SK-N-SH (cell line): Measurements from ENCODE around the gene A2M. TPM values are rescaled to one million over a fixed set of nuclear protein-coding genes. Genes with fewer than 3 reads are reported as not detected.

Experiments
- CTCF ChIA-PET: fragments of 300-600, 350-600 bp; formaldehyde crosslinking; extraction: SDS; loops from one replicate; lab custom pipeline; 2021; lab: Yijun Ruan, JAX
- POLR2A ChIA-PET: fragments of 350-600 bp; sonication (Branson Sonifier 250); formaldehyde crosslinking; extraction: SDS; loops from one replicate; lab custom pipeline; 2020; ENCODE audit warnings: antibody characterized with exemption, inconsistent platforms; lab: Yijun Ruan, JAX
- DNase-seq: peaks from one replicate; pipeline ENCODE4 v3.0.0; 2012
- H2AFZ ChIP-seq: fragments of 200-600 bp; sonication (generic); 2 replicates; pipeline ENCODE4 v1.8.1; 2016; ENCODE audit warnings: antibody characterized with exemption, mild to moderate bottlenecking, low read depth
- H3F3A ChIP-seq: fragments of 200-600 bp; sonication (generic); replicated peaks from 2 replicates; pipeline ENCODE3; 2016; ENCODE audit warnings: antibody characterized with exemption, mild to moderate bottlenecking; ENCODE audit not compliant: insufficient read depth
- H3K27ac ChIP-seq, 2 experiments: fragments of 200-500 bp in 1 of 2; fragments of 200-600 bp in 1 of 2; sonication (Bioruptor generic) in 1 of 2; sonication (generic), shearing (Covaris generic) in 1 of 2; 2 replicates each; pipeline versions ENCODE4 v1.5.1 to v1.6.1; 2014 to 2016; ENCODE audit warnings: low read depth in 2 of 2, inconsistent platforms in 1 of 2, low read length in 1 of 2, mild to moderate bottlenecking in 1 of 2, mixed read lengths in 1 of 2
- H3K27me3 ChIP-seq: fragments of 200-600 bp; sonication (generic), shearing (Covaris generic); 2 replicates; pipeline ENCODE4 v1.6.1; 2016; ENCODE audit warnings: mixed run types; ENCODE audit not compliant: insufficient read depth
- H3K36me3 ChIP-seq, 2 experiments: fragments of 200-500 bp in 1 of 2; fragments of 200-600 bp in 1 of 2; sonication (Bioruptor generic) in 1 of 2; sonication (generic) in 1 of 2; replicated peaks in 1 of 2; 2 replicates each; pipeline versions ENCODE3 to v1.5.1; 2014 to 2016; ENCODE audit warnings: low read length in 1 of 2, mild to moderate bottlenecking in 1 of 2; ENCODE audit not compliant: insufficient read depth in 2 of 2, control insufficient read depth in 1 of 2
- H3K4me1 ChIP-seq, 2 experiments: fragments of 200-500 bp in 1 of 2; fragments of 200-600 bp in 1 of 2; sonication (Bioruptor generic) in 1 of 2; sonication (generic), shearing (Covaris generic) in 1 of 2; 2 replicates each; pipeline versions ENCODE4 v1.5.1 to v1.6.1; 2014 to 2016; ENCODE audit warnings: low read depth in 1 of 2, low read length in 1 of 2, mixed run types in 1 of 2; ENCODE audit not compliant: insufficient read depth in 2 of 2, control insufficient read depth in 1 of 2
- H3K4me2 ChIP-seq: fragments of 200-600 bp; sonication (generic), shearing (Covaris generic); 2 replicates; pipeline ENCODE4 v1.6.1; 2017; ENCODE audit warnings: mixed run types
- H3K4me3 ChIP-seq, 2 experiments: fragments of 200-500 bp in 1 of 2; fragments of 200-600 bp in 1 of 2; sonication (Bioruptor generic) in 1 of 2; sonication (generic), shearing (Covaris generic) in 1 of 2; 2 replicates each; pipeline versions ENCODE4 v1.5.1 to v1.8.1; 2014 to 2016; ENCODE audit warnings: low read depth in 2 of 2, inconsistent platforms in 1 of 2, low read length in 1 of 2, mild to moderate bottlenecking in 1 of 2, mixed read lengths in 1 of 2, moderate library complexity in 1 of 2
- H3K79me2 ChIP-seq: fragments of 200-600 bp; sonication (generic); 2 replicates; pipeline ENCODE4 v1.8.1; 2017; ENCODE audit warnings: mild to moderate bottlenecking; ENCODE audit not compliant: insufficient read depth
- H3K9ac ChIP-seq: fragments of 200-600 bp; sonication (generic); 2 replicates; pipeline ENCODE4 v1.6.1; 2017; ENCODE audit warnings: mixed run types
- H3K9me2 ChIP-seq: fragments of 200-600 bp; sonication (generic); 2 replicates; pipeline ENCODE4 v1.6.1; 2017; ENCODE audit warnings: mixed run types
- H3K9me3 ChIP-seq: fragments of 200-600 bp; sonication (generic); 2 replicates; pipeline ENCODE4 v1.6.1; 2017; ENCODE audit warnings: mixed run types, mild to moderate bottlenecking, moderate library complexity
- H4K20me1 ChIP-seq: fragments of 200-600 bp; sonication (generic); 2 replicates; pipeline ENCODE4 v1.6.1; 2017; ENCODE audit warnings: mild to moderate bottlenecking, mixed run types; ENCODE audit not compliant: insufficient read depth
- POLR2AphosphoS5 ChIP-seq: IDR thresholded peaks from 2 replicates; pipeline ENCODE4 v1.6.1; 2012; ENCODE audit warnings: low read depth, low read length
- RAD21 ChIP-seq: IDR thresholded peaks from 2 replicates; pipeline ENCODE4 v1.6.1; 2012; ENCODE audit warnings: mild to moderate bottlenecking, low read length
- RCOR1 ChIP-seq: fragments of 150-350 bp; IDR thresholded peaks from 2 replicates; pipeline ENCODE4 v1.6.1; 2017; ENCODE audit warnings: antibody characterized with exemption, low read length
- RXRA ChIP-seq: IDR thresholded peaks from 2 replicates; pipeline ENCODE4 v1.4.0; 2012; ENCODE audit warnings: low read depth, mild to moderate bottlenecking, borderline replicate concordance
- SIN3A ChIP-seq: IDR thresholded peaks from 2 replicates; pipeline ENCODE4 v1.6.1; 2012; ENCODE audit warnings: low read depth, mild to moderate bottlenecking, low read length, moderate library complexity, borderline replicate concordance
- TAF1 ChIP-seq: IDR thresholded peaks from 2 replicates; pipeline ENCODE4 v1.6.1; 2012; ENCODE audit warnings: low read depth, mild to moderate bottlenecking, low read length, moderate library complexity, borderline replicate concordance
- YY1 ChIP-seq: IDR thresholded peaks from 2 replicates; pipeline ENCODE4 v1.4.0; 2012; ENCODE audit warnings: low read depth, mild to moderate bottlenecking
- WGBS: methylation state at CpG from one replicate; pipeline ENCODE4 v1.1.6; 2017; ENCODE audit warnings: low lambda C conversion rate; 5-methylcytosine and 5-hydroxymethylcytosine counted together
- polyA plus RNA-seq, 3 experiments: library from polyadenylated mRNA; depleted of rRNA; stranded (reverse); fragments of >200 nt; gene quantifications; 2 replicates each; pipeline ENCODE4 v1.2.3, GENCODE V29; 2012
- TF ChIP-seq, protein P1 (sequence below): IDR thresholded peaks from 2 replicates; pipeline ENCODE4 v1.4.0; 2012; ENCODE audit warnings: low read depth, borderline replicate concordance
- TF ChIP-seq, protein P2 (sequence below): fragments of 200-600 bp; sonication (generic); IDR thresholded peaks from 2 replicates; pipeline ENCODE4 v1.6.1; 2017; ENCODE audit warnings: antibody characterized with exemption, mild to moderate bottlenecking, moderate library complexity
- TF ChIP-seq, protein P3 (sequence below): IDR thresholded peaks from 2 replicates; pipeline ENCODE4 v1.4.0; 2012; ENCODE audit warnings: low read depth

The A2M gene
- polyA plus RNA-seq, 1 of the 3 experiments (the other 2 are of a cell fraction), result not detected

DNA sequence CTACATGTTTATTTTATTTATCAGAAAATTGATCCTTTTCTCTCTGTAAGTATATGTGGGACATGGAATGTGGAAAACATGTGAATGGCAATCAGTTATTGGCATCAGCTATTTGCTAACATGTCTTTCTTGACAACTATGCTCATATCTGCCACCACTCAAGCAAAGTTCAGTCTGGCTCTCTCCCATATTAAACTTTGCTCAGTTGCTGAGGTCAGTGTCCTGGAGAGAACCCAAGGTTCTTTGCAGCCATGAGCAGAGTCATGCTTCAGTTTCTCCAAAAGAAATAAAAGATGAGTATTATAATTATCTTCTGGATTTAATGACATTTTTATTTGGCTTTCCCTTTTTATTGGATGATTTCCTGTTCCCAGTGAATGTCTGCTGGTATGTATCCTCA lies 42.6 kb downstream of the A2M start:
- ChIA-PET CTCF (interaction anchor here (1.9 to 3.0 kb wide), 2 partner anchors 9 to 23 kb away, joined by 5 to 10 read pairs; no protein-coding TSS in a partner anchor), POLR2A (no interaction called here)
- Histone ChIP-seq H2AFZ (no peak overlapping the region), H3K27me3 (no peaks in the 10 kb centered on the region), H3K4me1 (no peaks in the 10 kb centered on the region), H3K9me3 (no peaks in the 10 kb centered on the region), H3K9ac (no peak overlapping the region), H3K9me2 (no peaks in the 10 kb centered on the region), H3F3A (no peaks in the 10 kb centered on the region), H4K20me1 (no peaks in the 10 kb centered on the region), H3K79me2 (no peaks in the 10 kb centered on the region), H3K4me2 (no peak overlapping the region), H3K4me3 (no peak overlapping the region), H3K36me3 (no peaks in the 10 kb centered on the region), H3K27ac (no peak overlapping the region)
- no peak for DNase-seq
- TF ChIP-seq, protein P1, sequence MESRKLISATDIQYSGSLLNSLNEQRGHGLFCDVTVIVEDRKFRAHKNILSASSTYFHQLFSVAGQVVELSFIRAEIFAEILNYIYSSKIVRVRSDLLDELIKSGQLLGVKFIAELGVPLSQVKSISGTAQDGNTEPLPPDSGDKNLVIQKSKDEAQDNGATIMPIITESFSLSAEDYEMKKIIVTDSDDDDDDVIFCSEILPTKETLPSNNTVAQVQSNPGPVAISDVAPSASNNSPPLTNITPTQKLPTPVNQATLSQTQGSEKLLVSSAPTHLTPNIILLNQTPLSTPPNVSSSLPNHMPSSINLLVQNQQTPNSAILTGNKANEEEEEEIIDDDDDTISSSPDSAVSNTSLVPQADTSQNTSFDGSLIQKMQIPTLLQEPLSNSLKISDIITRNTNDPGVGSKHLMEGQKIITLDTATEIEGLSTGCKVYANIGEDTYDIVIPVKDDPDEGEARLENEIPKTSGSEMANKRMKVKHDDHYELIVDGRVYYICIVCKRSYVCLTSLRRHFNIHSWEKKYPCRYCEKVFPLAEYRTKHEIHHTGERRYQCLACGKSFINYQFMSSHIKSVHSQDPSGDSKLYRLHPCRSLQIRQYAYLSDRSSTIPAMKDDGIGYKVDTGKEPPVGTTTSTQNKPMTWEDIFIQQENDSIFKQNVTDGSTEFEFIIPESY, result no peak
- TF ChIP-seq RAD21 (no peak), RXRA (no peak), TAF1 (no peak), YY1 (no peak), POLR2AphosphoS5 (no peak), SIN3A (no peak)
- TF ChIP-seq, protein P2, sequence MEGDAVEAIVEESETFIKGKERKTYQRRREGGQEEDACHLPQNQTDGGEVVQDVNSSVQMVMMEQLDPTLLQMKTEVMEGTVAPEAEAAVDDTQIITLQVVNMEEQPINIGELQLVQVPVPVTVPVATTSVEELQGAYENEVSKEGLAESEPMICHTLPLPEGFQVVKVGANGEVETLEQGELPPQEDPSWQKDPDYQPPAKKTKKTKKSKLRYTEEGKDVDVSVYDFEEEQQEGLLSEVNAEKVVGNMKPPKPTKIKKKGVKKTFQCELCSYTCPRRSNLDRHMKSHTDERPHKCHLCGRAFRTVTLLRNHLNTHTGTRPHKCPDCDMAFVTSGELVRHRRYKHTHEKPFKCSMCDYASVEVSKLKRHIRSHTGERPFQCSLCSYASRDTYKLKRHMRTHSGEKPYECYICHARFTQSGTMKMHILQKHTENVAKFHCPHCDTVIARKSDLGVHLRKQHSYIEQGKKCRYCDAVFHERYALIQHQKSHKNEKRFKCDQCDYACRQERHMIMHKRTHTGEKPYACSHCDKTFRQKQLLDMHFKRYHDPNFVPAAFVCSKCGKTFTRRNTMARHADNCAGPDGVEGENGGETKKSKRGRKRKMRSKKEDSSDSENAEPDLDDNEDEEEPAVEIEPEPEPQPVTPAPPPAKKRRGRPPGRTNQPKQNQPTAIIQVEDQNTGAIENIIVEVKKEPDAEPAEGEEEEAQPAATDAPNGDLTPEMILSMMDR, result no peak

DNA sequence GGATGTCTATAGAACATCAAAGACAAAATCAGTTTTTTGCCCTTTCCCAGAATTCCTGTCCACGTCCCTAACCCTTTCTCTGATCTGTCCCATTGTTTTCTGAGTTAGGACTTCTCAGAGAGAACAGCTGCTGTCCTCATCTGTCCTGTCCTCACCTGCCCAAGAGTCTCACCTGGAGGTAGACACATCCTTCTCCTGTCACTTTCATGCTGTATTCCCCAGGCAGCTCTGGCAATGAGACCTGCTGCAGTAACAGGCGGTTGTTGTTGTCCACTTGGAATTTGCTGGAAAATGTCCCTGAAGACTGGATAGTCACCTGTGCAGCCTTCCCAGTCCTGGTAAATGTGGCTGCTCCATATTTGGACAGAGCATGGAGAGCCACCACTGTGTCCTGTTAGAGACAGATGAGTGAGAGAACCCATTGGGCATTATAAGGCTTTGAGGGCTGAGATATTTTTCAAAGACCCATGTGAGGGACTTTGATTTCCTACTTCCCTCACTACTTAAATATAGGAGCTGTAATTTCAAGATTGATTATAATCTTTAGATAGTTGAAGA lies 43.2 kb downstream of the A2M start:
- 36% methylated on average over 2 of the region's 2 CpGs for WGBS
- H3K27ac ChIP-seq, result no peak overlapping the region
- no peak overlapping the region for H2AFZ ChIP-seq
- no peaks in the 10 kb centered on the region for H3K4me1 ChIP-seq
- H4K20me1 ChIP-seq, result no peaks in the 10 kb centered on the region
- POLR2A ChIA-PET, result no interaction called here
- H3K79me2 ChIP-seq, result no peaks in the 10 kb centered on the region
- no peak overlapping the region for H3K4me2 ChIP-seq
- DNase-seq, result no peak
- no peak overlapping the region for H3K4me3 ChIP-seq
- CTCF ChIA-PET, result interaction anchor here (1.9 to 3.0 kb wide), 2 partner anchors 9 to 23 kb away, joined by 5 to 10 read pairs; no protein-coding TSS in a partner anchor
- H3K9me2 ChIP-seq, result no peaks in the 10 kb centered on the region
- no peaks in the 10 kb centered on the region for H3F3A ChIP-seq
- no peak overlapping the region for H3K9ac ChIP-seq
- TF ChIP-seq, protein P3, sequence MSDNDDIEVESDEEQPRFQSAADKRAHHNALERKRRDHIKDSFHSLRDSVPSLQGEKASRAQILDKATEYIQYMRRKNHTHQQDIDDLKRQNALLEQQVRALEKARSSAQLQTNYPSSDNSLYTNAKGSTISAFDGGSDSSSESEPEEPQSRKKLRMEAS, result no peak
- TF ChIP-seq RCOR1 (no peak), RXRA (no peak)
- H3K36me3 ChIP-seq, result no peaks in the 10 kb centered on the region
- H3K27me3 ChIP-seq, result no peaks in the 10 kb centered on the region
- H3K9me3 ChIP-seq, result no peaks in the 10 kb centered on the region
